NCI-H146 (cell line): ENCODE measurements around the gene GKAP1.
A peak's percentile ranks its signal among the peaks of the same experiment; 100 is the strongest.
"Not testable (repeated sequence)": the region's sequence is repeated elsewhere in the genome, so short reads cannot be mapped to it uniquely, and the experiment has no call there.

ENCODE experiments used
- DNase-seq: peaks from one replicate; lab custom pipeline; 2025; lab: John Stamatoyannopoulos, UW

The GKAP1 gene

GRCh38 chr9:83817356-83818278, at the start of gene GKAP1:
GKAP1 (minus strand) TSS chr9:83817769; CDS start chr9:83806517, 11,252 bp downstream.
- DNase-seq: peak; percentile 74

- not testable (repeated sequence) for DNase-seq
Observed at GRCh38 chr9:83849895-83850294, 32.3 kb upstream of the GKAP1 start.

GRCh38 chr9:83837070-83837643, 19.6 kb upstream of the GKAP1 start:
- DNase-seq: not testable (repeated sequence)

- DNase-seq: peak; percentile 55
Observed at GRCh38 chr9:83830426-83831071, 13.0 kb upstream of the GKAP1 start.

- not testable (repeated sequence) for DNase-seq
Observed at GRCh38 chr9:83824986-83825623, 7.5 kb upstream of the GKAP1 start.

- not testable (repeated sequence) for DNase-seq
Observed at GRCh38 chr9:83817011-83817355, 586 bp downstream of the GKAP1 start.

- not testable (repeated sequence) for DNase-seq
Observed at GRCh38 chr9:83815120-83815519, 2.4 kb downstream of the GKAP1 start.

- DNase-seq: not testable (repeated sequence)
Observed at GRCh38 chr9:83809213-83809612, 8.4 kb downstream of the GKAP1 start.

GRCh38 chr9:83804454-83804853, 13.1 kb downstream of the GKAP1 start:
- DNase-seq: not testable (repeated sequence)

- not testable (repeated sequence) for DNase-seq
Observed at GRCh38 chr9:83803941-83804340, 13.6 kb downstream of the GKAP1 start.

GRCh38 chr9:83800236-83801033, 17.1 kb downstream of the GKAP1 start:
- no peak for DNase-seq

- DNase-seq: no peak
Observed at GRCh38 chr9:83794051-83794450, 23.5 kb downstream of the GKAP1 start.

- DNase-seq: no peak
Observed at GRCh38 chr9:83792746-83793145, 24.8 kb downstream of the GKAP1 start.

- DNase-seq: no peak
Observed at GRCh38 chr9:83778164-83778563, 39.4 kb downstream of the GKAP1 start.

- DNase-seq: no peak
Observed at GRCh38 chr9:83775932-83776331, 41.6 kb downstream of the GKAP1 start.

- no peak for DNase-seq
Observed at GRCh38 chr9:83772860-83773259, 44.7 kb downstream of the GKAP1 start.

- DNase-seq: no peak
Observed at GRCh38 chr9:83765376-83765775, 52.2 kb downstream of the GKAP1 start.

- DNase-seq: no peak
Observed at GRCh38 chr9:83754383-83754977, 63.1 kb downstream of the GKAP1 start.

- DNase-seq: no peak
Observed at GRCh38 chr9:83749706-83750105, 67.9 kb downstream of the GKAP1 start.

- no peak for DNase-seq
Observed at GRCh38 chr9:83744206-83744605, 73.4 kb downstream of the GKAP1 start.

GRCh38 chr9:83733739-83734138, 83.8 kb downstream of the GKAP1 start:
- no peak for DNase-seq
